ENCODE data around the gene CLCN7.

The CLCN7 gene

DNA sequence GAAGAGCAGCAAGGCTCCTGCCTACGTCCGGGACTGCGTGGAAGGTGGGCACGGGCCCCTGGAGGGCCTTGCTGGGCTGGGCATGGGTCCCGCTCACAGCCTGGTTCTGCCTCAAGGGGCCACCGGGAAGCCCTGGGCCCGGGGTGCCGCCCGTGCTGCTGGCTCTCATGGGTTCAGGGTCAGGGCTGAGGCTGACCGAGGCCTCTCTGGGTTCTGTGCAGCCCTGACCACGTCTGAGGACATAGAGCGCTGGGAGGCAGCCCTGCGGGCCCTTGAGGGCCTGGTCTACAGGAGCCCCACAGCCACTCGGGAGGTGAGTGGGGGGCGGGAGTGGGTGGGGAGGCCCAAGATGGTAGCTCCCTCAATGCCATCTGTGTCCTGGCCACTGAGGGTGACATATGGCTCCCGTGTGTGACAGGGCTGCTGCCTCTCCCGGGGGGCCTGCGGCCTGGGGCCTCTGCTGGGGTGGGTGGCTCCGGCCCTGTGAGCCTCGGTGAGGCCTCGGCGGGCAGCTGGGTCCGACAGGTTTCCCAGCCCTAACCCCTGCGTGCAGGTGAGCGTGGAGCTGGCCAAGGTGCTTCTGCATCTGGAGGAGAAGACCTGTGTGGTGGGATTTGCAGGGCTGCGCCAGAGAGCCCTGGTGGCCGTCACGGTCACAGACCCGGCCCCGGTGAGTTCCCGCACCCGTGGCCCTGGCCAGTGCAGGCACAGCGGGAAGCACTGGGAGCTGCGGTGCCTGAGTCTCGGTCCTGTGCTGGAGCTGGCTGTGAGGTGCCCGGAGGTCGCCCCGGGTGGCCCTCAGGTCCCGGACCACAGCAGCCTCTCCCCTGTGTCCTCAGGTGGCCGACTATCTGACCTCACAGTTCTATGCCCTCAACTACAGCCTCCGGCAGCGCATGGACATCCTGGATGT, 27.5 kb upstream of the CLCN7 start:
- DNase-seq: no peak

DNA sequence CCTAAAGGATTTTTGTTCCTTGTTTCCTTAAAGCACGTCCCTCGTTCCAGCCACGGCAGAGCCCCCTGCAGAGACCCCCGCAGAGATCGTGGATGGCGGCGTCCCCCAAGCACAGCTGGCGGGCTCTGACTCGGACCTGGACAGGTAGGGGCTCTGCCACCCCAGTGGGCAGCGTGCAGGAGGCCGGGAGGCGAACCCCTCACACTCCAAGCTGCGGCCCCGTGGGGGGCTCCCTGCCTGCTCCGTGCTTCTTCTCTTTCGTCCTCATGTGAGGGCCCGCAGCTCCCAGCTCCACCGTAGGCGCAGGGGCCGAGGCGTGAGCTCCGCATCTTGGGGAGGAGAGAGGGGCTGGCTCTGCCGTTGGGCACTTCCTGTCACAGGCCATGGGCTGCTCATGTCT, 26.8 kb upstream of the CLCN7 start:
- no peak for DNase-seq

GRCh38 chr16:1500465-1501150, 25.8 kb upstream of the CLCN7 start:
- DNase-seq: no peak

GRCh38 chr16:1499756-1500464, 25.1 kb upstream of the CLCN7 start:
- no peak for DNase-seq

GRCh38 chr16:1498899-1499676, 24.3 kb upstream of the CLCN7 start:
- DNase-seq: no peak

DNA sequence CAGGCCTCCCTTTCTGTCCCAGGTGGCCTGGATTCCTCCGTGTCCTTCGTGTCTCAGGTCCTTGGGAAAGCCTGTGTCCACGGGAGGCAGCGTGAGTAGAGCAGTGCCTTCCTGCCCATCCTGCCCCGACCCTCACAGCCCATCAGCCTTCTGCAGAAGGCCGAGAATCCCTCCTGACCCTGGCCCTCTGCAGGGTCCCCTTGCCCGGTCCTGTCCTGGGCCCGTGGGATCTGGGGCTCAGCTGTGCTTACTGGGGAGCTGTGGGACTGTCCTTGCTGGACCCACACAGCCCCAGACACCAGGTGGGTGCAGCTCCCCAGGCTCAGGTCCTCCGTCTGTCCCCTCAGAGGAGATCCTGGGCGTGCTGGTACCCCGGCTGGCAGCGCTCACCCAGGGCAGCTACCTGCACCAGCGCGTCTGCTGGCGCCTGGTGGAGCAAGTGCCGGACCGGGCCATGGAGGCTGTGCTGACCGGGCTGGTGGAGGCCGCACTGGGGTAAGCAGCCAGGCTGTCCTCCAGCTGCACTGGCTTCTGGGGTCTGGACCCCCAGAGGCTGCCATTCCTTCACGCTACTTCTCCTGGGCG, 22.3 kb upstream of the CLCN7 start:
- DNase-seq: no peak

DNA sequence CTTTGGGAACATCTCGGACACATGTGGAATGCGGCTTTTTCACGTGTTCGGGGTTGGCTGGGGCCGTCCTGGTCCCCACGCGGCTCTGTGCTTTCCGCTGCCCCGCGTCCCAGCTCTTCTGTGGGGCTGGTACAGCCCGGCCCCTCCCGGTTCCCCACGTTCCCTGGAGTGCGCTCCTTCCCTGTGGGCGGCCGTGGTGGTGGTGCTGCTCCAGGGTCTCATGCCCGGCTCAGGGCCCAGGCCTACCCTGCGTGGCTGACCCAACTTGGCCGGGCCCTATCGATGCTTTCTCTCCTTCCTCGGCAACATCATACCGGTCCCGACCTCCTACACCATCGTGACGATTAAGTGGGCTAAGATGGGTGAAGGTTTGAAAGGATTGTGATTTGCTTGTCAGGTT, 21.6 kb upstream of the CLCN7 start:
- no peak for DNase-seq

DNA sequence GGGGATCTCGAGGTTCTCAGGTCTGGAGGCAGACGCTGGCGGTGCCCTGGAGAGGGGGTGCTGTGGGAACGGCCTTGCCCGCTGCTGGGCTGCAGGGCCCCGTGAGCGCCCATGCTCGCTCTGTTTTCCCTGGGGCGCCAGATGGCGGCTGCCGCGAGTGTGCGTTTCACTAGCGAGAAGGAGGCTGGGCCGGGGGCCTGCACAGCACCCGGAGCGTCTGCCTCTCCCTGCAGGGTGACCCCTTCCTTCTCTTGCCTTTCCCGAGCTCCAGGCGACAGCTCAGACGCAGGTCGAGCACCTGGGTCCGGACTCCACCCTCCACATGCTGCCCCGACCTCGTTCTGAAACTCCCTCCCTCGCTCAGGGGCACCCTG, 21.0 kb upstream of the CLCN7 start:
- no peak for DNase-seq

DNA sequence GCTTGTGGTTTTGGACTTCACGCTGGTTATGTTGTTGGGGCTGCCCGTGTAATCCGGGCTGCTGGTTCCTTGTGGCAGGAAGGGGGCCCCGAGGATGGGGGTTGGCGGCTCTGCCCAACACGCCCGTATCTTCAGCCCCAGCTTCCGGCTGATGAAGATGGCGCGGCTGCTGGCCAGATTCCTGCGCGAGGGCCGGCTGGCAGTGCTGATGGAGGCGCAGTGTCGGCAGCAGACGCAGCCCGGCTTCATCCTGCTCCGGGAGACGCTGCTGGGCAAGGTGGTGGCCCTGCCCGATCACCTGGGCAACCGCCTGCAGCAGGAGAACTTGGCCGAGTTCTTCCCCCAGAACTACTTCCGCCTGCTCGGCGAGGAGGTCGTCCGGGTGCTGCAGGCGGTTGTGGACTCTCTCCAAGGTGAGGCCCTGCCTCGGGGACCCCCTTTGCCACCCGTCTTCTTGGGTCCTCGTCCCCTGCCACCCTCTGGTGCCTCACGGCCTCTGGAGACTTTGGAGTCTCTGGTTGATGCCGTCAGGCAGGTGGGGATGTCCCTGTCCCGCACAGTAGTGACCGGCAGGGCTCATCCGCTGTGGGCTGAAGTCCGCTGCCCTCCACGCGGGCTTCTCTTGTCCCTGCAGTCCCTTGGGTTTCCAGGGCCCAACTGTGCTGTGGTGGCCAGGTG, 20.5 kb upstream of the CLCN7 start:
- no peak for DNase-seq

GRCh38 chr16:1494711-1495110, 19.9 kb upstream of the CLCN7 start:
- DNase-seq: peak; percentile 8

DNA sequence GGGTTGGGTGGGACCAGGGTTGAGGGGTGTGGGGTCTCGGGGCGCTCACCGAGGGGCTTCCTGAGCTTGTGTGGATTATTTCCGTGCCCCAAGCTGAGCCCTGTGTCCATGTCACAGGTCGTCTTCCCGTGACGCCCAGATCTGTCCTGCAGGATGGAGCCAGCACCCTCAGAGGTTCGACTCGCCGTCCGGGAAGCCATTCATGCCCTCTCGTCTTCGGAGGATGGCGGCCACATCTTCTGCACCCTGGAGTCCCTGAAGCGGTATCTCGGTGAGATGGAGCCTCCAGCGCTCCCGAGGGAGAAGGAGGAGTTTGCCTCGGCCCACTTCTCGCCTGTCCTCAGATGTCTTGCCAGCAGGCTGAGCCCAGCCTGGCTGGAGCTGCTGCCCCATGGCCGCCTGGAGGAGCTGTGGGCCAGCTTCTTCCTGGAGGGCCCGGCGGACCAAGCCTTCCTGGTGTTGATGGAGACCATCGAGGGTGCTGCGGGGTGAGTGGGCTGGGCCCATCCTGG, 19.4 kb upstream of the CLCN7 start:
- DNase-seq: no peak

DNA sequence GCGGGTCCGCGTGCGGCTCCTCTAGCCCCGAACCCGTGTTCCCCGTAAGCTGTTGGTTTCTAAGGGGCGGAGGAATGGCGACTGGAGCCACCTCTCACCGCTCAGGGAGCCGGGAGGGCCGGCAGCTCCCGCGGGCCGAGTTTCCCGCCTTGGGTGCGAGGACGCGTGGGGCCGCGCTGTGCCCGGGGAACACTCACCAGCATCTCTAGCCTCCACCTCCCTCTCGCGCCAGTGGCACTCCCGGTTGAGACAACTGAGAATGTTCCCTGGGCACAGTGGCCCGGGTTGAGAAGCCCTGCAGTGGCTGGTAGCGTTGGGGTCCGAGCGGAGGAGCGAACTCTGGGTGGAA, 18.9 kb upstream of the CLCN7 start:
- DNase-seq: no peak

DNA sequence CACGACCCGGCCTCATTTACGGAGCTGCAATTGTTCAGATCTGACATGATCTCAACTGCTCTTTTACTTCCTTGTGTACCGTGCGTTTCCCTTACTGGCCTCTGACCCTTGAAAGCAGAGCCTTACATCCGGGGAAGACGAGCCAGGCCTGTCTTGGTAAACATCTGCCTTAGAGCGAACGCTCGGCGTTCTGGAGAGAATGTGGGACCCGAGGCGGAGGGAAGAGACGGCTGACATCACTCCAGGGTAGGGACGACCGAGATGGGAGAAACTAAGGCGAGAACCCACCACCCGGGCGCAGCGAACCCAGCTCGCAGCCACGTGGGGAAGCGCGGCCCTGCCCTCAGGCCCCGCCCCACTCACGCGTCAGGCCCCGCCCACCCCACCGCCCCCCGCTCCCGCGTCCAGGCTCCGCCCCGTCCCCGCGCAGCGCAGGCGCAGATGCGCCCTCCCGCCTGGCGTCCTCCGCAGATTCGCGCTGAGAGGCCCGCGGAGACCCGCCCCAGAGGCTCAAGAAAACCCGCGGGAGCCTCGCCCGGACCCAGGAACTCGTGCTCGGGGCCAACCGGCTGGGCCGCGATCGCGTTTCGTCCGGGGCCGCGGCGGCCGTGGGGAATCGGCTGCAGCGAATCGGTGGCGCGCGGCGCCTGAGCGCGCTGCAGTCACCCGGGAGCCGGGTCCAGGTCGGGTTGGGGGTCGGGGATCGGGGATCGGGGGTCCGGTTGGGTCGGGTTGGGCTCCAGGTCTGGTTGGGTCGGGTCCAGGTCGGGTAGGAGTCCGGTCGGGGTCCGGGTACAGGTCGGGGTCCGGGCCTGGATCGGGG, 18.3 kb upstream of the CLCN7 start, which contains the start of gene TELO2:
TELO2 (plus strand) TSS at position 438 of the 823 bp plus-strand sequence. CDS start 922 bp downstream, outside the sequence.
- DNase-seq: peak; percentile 42

GRCh38 chr16:1492082-1492922, 17.5 kb upstream of the CLCN7 start:
- DNase-seq: no peak

DNA sequence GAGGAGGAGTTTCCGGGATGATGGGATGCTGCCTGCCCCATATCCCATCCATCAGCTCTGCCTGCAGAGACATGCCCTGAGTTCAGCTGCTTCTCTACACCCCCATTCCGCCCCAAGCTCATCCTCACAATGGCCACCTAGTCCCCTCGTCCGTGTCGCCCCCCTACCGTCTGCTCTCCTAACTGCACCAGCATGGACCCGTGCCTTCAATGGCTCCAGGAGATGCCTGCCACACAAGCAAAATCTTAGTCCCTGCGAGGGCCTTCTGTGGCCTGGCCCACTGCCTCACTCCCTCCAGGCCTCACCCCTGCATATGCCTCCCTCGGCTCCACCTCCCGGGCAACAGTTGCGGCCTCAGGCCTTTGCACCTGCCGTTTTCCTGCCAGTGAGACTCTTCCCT, 16.5 kb upstream of the CLCN7 start:
- no peak for DNase-seq

GRCh38 chr16:1489077-1489476, 14.2 kb upstream of the CLCN7 start:
- no peak for DNase-seq

GRCh38 chr16:1488619-1489018, 13.8 kb upstream of the CLCN7 start, which contains the start of gene PTX4:
PTX4 (minus strand) TSS chr16:1488944; CDS start chr16:1488909, 35 bp downstream.
- DNase-seq: no peak

DNA sequence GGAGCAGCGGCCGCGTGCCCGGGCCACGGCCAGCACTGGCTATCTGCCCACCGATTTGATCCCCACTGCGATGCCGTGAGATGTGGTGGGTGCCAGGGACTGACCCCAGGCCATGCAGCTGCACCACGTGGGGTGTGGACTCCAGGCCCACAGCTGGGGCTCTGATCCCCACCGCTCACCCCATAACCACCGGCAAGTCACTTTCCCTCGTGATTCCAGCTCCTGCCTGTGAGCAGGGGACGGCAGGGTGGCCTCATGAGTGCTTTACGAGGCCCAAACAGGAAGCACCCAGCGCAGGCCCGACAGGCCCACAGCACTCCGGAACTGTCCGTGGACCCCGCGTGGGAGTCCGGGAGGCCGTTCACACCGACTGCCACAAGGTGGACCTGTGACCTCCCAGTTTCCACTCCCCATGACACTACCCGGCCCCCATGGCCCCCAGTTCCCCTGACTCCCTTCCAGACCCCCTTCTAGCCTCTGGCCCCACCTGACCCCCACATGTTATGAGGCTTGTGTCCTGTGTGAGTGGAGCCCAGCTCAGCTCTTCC, 13.3 kb upstream of the CLCN7 start:
- DNase-seq: no peak

- no peak for DNase-seq
Measured at GRCh38 chr16:1487395-1488053, 12.7 kb upstream of the CLCN7 start.
